GM12878 (cell line): ENCODE results near the gene ZNF621. TPM values are rescaled to one million over a fixed set of nuclear protein-coding genes. Genes with fewer than 3 reads are reported as not detected.
A peak's percentile ranks its signal among the peaks of the same experiment; 100 is the strongest.

Experiments used
- ATAC-seq: fragments of 200-7000 bp; cut with Tn5 transposase; 3 replicates; pipeline ENCODE4 v1.9.1; 2020; ENCODE audit warnings: mild to moderate bottlenecking, moderate library complexity
- BruUV-seq: library from RNA; stranded (reverse); fragments of 400-500 nt; replicated peaks from 2 replicates; lab custom pipeline; 2021; lab: Mats Ljungman, UMichigan
- CTCF ChIA-PET: fragments of 300-600 bp; sonication (Branson Sonifier 250); formaldehyde crosslinking; extraction: SDS; loops from one replicate; lab custom pipeline; 2021; ENCODE audit warnings: inconsistent platforms; lab: Yijun Ruan, JAX
- POLR2A ChIA-PET: fragments of 350-600 bp; formaldehyde crosslinking; extraction: SDS; loops from one replicate; lab custom pipeline; 2021; ENCODE audit warnings: inconsistent platforms; lab: Charles Lee
- RAD21 ChIA-PET: fragments of 300-600 bp; sonication (Branson Sonifier 250); formaldehyde crosslinking; loops from one replicate; lab custom pipeline; 2023; ENCODE audit warnings: antibody characterized with exemption; ENCODE audit not compliant: unreplicated experiment; lab: Charles Lee
- SMC1A ChIA-PET: fragments of 300-600 bp; sonication (Branson Sonifier 250); formaldehyde crosslinking; loops from one replicate; lab custom pipeline; 2023; ENCODE audit not compliant: unreplicated experiment, uncharacterized antibody; lab: Charles Lee
- DNase-seq: peaks from one replicate; pipeline ENCODE4 v3.0.0-alpha.2; 2011; ENCODE audit warnings: low read depth, low spot score
- FAIRE-seq: peaks from 3 replicates; lab custom pipeline; 2011; peaks lifted over from hg19 to GRCh38; lab: Jason Lieb, UNC
- H2AFZ ChIP-seq: 2 replicates; pipeline ENCODE4 v1.6.0; 2011; ENCODE audit warnings: low read depth, low read length, control low read depth; ENCODE audit not compliant: control insufficient read depth
- H3K27ac ChIP-seq: 2 replicates; pipeline ENCODE4 v1.5.1; 2011; ENCODE audit warnings: control low read depth; ENCODE audit not compliant: control insufficient read depth, insufficient read depth
- H3K27me3 ChIP-seq, 2 experiments: replicated peaks in 1 of 2; 2 replicates each; pipeline versions ENCODE4 v1.6.0 to v1.6.1; 2011; ENCODE audit warnings: low read length in 1 of 2; ENCODE audit not compliant: control insufficient read depth in 2 of 2, insufficient read depth in 2 of 2
- H3K36me3 ChIP-seq, 2 experiments: 2 replicates each; pipeline ENCODE4 v1.5.1; 2011; ENCODE audit warnings: low read length in 1 of 2; ENCODE audit not compliant: control insufficient read depth in 2 of 2, insufficient read depth in 2 of 2
- H3K4me1 ChIP-seq: 2 replicates; pipeline ENCODE4 v1.6.1; 2011; ENCODE audit warnings: mild to moderate bottlenecking, low read length, moderate library complexity, mixed read lengths; ENCODE audit not compliant: control insufficient read depth, insufficient read depth
- H3K4me2 ChIP-seq: 2 replicates; pipeline ENCODE4 v1.6.0; 2011; ENCODE audit warnings: control low read depth; ENCODE audit not compliant: control insufficient read depth, insufficient read depth
- H3K4me3 ChIP-seq: fragments of 200-600 bp; sonication (generic); 2 replicates; pipeline ENCODE4 v1.5.1; 2016
- H3K79me2 ChIP-seq: 2 replicates; pipeline ENCODE4 v1.6.0; 2011; ENCODE audit warnings: low read length; ENCODE audit not compliant: control insufficient read depth, insufficient read depth
- H3K9ac ChIP-seq: 2 replicates; pipeline ENCODE4 v1.8.0; 2011; ENCODE audit warnings: low read length, control low read depth, mixed read lengths; ENCODE audit not compliant: control insufficient read depth, insufficient read depth
- H3K9me3 ChIP-seq: replicated peaks from 3 replicates; pipeline ENCODE4 v1.5.1; 2011; ENCODE audit warnings: mild to moderate bottlenecking, low read length; ENCODE audit not compliant: control insufficient read depth, insufficient read depth
- H4K20me1 ChIP-seq: 2 replicates; pipeline ENCODE4 v1.6.0; 2011; ENCODE audit not compliant: control insufficient read depth, insufficient read depth
- BRCA1 ChIP-seq: IDR thresholded peaks from 2 replicates; pipeline ENCODE4 v1.6.1; 2011; ENCODE audit warnings: low read depth, low read length, improper control_type of control experiment
- HDAC2 ChIP-seq: fragments of 200-600 bp; sonication (generic); IDR thresholded peaks from 2 replicates; pipeline ENCODE4 v1.6.1; 2017
- IKZF1 ChIP-seq: fragments of 450-650 bp; conservative IDR thresholded peaks from 2 replicates; pipeline ENCODE4 v1.6.1; 2017; ENCODE audit warnings: antibody characterized with exemption, mild to moderate bottlenecking
- MYB ChIP-seq: fragments of 150-350 bp; IDR thresholded peaks from 2 replicates; pipeline ENCODE4 v1.6.1; 2014; ENCODE audit warnings: mild to moderate bottlenecking, low read depth, low read length, borderline replicate concordance
- POU2F2 ChIP-seq: IDR thresholded peaks from 3 replicates; pipeline ENCODE4 v1.6.1; 2011; ENCODE audit warnings: low read depth, mild to moderate bottlenecking, low read length, borderline replicate concordance
- RB1 ChIP-seq: fragments of 450-650 bp; formaldehyde crosslinking; IDR thresholded peaks from 2 replicates; pipeline ENCODE4 v1.6.1; 2017; ENCODE audit warnings: mild to moderate bottlenecking, borderline replicate concordance
- RCOR1 ChIP-seq: conservative IDR thresholded peaks from 2 replicates; pipeline ENCODE4 v1.6.1; 2012; ENCODE audit warnings: low read depth, low read length, improper control_type of control experiment
- RELA ChIP-seq: fragments of 450-650 bp; IDR thresholded peaks from 2 replicates; pipeline ENCODE4 v1.8.0; 2014; ENCODE audit warnings: borderline replicate concordance; ENCODE audit not compliant: partially characterized antibody
- SIX5 ChIP-seq: IDR thresholded peaks from 2 replicates; pipeline ENCODE4 v1.6.1; 2011; ENCODE audit warnings: mild to moderate bottlenecking, low read depth, low read length, moderate library complexity; ENCODE audit not compliant: severe bottlenecking
- SMC3 ChIP-seq: IDR thresholded peaks from 2 replicates; pipeline ENCODE4 v1.6.1; 2011; ENCODE audit warnings: low read length, improper control_type of control experiment, borderline replicate concordance
- ZBTB4 ChIP-seq: fragments of 450-650 bp; formaldehyde crosslinking; IDR thresholded peaks from 2 replicates; pipeline ENCODE4 v1.4.0; 2022; ENCODE audit warnings: mild to moderate bottlenecking, moderate library complexity
- WGBS: methylation state at CpG from one replicate; pipeline ENCODE4 v1.1.6; 2016; ENCODE audit warnings: low lambda C conversion rate; ENCODE audit not compliant: insufficient replicate concordance, insufficient coverage; ENCODE audit errors: missing lambda C conversion rate; 5-methylcytosine and 5-hydroxymethylcytosine counted together
- in situ Hi-C: fragments of 300-500 bp; cut with MboI; formaldehyde crosslinking; loops from 9 replicates; pipeline ENCODE4 v1.14.3; 2018; ENCODE audit warnings: mixed read lengths
- intact Hi-C: fragments of 100-400 bp; cut with micrococcal nuclease; formaldehyde crosslinking; loops from one replicate; pipeline ENCODE4 v1.14.2; 2022; ENCODE audit not compliant: unreplicated experiment
- polyA plus RNA-seq, 11 experiments: library from polyadenylated mRNA; depleted of rRNA in 4 of 11; unstranded in 6 of 11; stranded (reverse) in 5 of 11; fragments of >200 nt; fragmentation: Nextera tagmentation in 4 of 11; fragmentation: Illumina TruSeq in 1 of 11; extraction: Ambion mirVana in 4 of 11; extraction: Trizol in 1 of 11; gene quantifications; 1 replicate in 1 of 11; 2 replicates in 10 of 11; pipeline versions ENCODE4 v1.2.1 to v1.2.3, GENCODE V29; 2011 to 2016; ENCODE audit warnings: inconsistent platforms in 2 of 11, missing spikeins in 2 of 11, low read depth in 1 of 11
- total RNA-seq, 4 experiments: library from RNA; depleted of rRNA in 3 of 4; stranded (reverse); fragments of >200 nt in 3 of 4; fragmentation: Illumina TruSeq in 1 of 4; extraction: Trizol in 1 of 4; gene quantifications; 2 replicates each; pipeline versions ENCODE4 v1.2.1 to v1.2.3, GENCODE V29; 2013 to 2021
- TF ChIP-seq, protein P1 (sequence below), 3 experiments: IDR thresholded peaks in 2 of 3; conservative IDR thresholded peaks in 1 of 3; 2 replicates each; pipeline ENCODE4 v1.5.1; 2011; ENCODE audit warnings: low read depth in 3 of 3, low read length in 3 of 3, mild to moderate bottlenecking in 3 of 3, control low read depth in 2 of 3, moderate library complexity in 2 of 3, inconsistent platforms in 1 of 3, mixed read lengths in 1 of 3; ENCODE audit not compliant: control insufficient read depth in 2 of 3, insufficient read depth in 1 of 3; ENCODE audit errors: extremely low read depth in 1 of 3
- TF ChIP-seq, protein P2 (sequence below): fragments of 450-650 bp; IDR thresholded peaks from 2 replicates; pipeline ENCODE4 v1.6.1; 2017; ENCODE audit warnings: borderline replicate concordance
- TF ChIP-seq, protein P3 (sequence below): fragments of 450-650 bp; IDR thresholded peaks from 2 replicates; pipeline ENCODE4 v1.6.1; 2017; ENCODE audit warnings: mild to moderate bottlenecking, low read depth, inconsistent platforms; ENCODE audit not compliant: poor library complexity, severe bottlenecking

The ZNF621 gene
- total and polyA plus RNA-seq, 10 of the 15 experiments (the other 5 are each of a cell fraction or from before 2014, with no cell fraction given), result 2.9 to 26.3 (median 11.9) TPM

DNA sequence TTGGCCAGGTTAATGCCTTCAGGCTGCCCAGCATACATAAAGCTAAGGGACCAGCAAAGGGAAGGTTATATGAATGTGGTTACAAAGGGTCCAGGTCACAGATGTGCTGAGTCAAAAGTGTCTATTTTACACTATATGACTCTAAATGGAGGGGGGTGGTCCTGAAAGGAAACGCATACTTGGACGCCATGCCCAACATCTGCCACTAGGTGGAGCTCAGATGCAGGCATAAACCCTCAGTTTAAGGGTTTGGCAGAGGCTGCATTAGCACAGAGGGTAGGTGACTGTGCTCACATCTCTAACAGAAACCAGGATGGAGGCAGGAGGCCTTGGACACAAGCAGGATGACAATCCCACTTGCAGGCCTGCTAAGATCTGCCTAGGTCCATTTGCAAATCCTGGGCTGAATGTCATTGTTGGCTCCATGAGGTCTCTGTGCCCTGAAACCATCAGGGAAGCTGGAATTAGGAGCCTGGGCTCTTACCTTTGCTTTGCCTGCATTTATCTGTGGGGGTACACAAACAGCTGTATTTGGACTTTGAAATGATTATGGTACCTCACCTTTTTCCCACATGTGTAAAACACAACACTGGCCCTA, 55.8 kb downstream of the ZNF621 start:
- Histone ChIP-seq H2AFZ (no peak overlapping the region), H3K27me3 (no peaks in the 10 kb centered on the region; a peak in 2 of 4 replicates), H4K20me1 (no peaks in the 10 kb centered on the region), H3K9me3 (no peaks in the 10 kb centered on the region), H3K79me2 (no peaks in the 10 kb centered on the region), H3K4me2 (no peak overlapping the region), H3K4me3 (no peak overlapping the region), H3K36me3 (no peaks in the 10 kb centered on the region), H3K9ac (no peak overlapping the region), H3K27ac (no peak overlapping the region), H3K4me1 (no peaks in the 10 kb centered on the region)
- peak; percentile 77 for FAIRE-seq
- in situ Hi-C loops (loop anchor here (5.0 to 25.0 kb wide), 3 partner anchors 253 to 1532 kb away; no protein-coding TSS in a partner anchor), intact Hi-C loops (loop anchor here (1.0 to 10.0 kb wide), 5 partner anchors 134 to 1301 kb away; no protein-coding TSS in a partner anchor)
- 0% methylated on average over 2 of the region's 2 CpGs for WGBS
- peak; percentile 85 for ATAC-seq
- SMC1A ChIA-PET, result interaction anchor here (0.6 to 1.9 kb wide), 9 partner anchors 12 to 1295 kb away, joined by 3 to 6 read pairs (median 3); no protein-coding TSS in a partner anchor
- CTCF ChIA-PET, result interaction anchor here (0.9 to 9.1 kb wide), 17 partner anchors 9 to 1302 kb away, joined by 3 to 103 read pairs (median 4); no protein-coding TSS in a partner anchor
- BruUV-seq, result no TSS peak
- POLR2A ChIA-PET, result no interaction called here
- DNase-seq, result no peak
- RAD21 ChIA-PET, result interaction anchor here (0.6 to 1.3 kb wide), 3 partner anchors 444 to 1300 kb away, joined by 3 to 6 read pairs (median 4); no protein-coding TSS in a partner anchor
- peak; percentile 13; the same call in 1 of the 3 replicates for TF ChIP-seq POU2F2
- TF ChIP-seq MYB, result no peak
- no peak for TF ChIP-seq HDAC2
- no peak for TF ChIP-seq RELA
- no peak for TF ChIP-seq RCOR1
- TF ChIP-seq, protein P1, sequence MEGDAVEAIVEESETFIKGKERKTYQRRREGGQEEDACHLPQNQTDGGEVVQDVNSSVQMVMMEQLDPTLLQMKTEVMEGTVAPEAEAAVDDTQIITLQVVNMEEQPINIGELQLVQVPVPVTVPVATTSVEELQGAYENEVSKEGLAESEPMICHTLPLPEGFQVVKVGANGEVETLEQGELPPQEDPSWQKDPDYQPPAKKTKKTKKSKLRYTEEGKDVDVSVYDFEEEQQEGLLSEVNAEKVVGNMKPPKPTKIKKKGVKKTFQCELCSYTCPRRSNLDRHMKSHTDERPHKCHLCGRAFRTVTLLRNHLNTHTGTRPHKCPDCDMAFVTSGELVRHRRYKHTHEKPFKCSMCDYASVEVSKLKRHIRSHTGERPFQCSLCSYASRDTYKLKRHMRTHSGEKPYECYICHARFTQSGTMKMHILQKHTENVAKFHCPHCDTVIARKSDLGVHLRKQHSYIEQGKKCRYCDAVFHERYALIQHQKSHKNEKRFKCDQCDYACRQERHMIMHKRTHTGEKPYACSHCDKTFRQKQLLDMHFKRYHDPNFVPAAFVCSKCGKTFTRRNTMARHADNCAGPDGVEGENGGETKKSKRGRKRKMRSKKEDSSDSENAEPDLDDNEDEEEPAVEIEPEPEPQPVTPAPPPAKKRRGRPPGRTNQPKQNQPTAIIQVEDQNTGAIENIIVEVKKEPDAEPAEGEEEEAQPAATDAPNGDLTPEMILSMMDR (IDR thresholded peaks at IDR 0.05 in 2 of 3, conservative IDR thresholded peaks at IDR 0.05 in 1 of 3; ENCODE audit: control insufficient read depth in 2 of 3, extremely low read depth in 1 of 3, insufficient read depth in 1 of 3, low read depth in 3 of 3, low read length in 3 of 3), result peak; percentile 91 to 96 (median 93); a peak in 5 of 6 replicates
- TF ChIP-seq SMC3, result peak; percentile 93
- no peak for TF ChIP-seq SIX5
- no peak for TF ChIP-seq ZBTB4 (CRISPR knock-in tag)
- TF ChIP-seq, protein P2, sequence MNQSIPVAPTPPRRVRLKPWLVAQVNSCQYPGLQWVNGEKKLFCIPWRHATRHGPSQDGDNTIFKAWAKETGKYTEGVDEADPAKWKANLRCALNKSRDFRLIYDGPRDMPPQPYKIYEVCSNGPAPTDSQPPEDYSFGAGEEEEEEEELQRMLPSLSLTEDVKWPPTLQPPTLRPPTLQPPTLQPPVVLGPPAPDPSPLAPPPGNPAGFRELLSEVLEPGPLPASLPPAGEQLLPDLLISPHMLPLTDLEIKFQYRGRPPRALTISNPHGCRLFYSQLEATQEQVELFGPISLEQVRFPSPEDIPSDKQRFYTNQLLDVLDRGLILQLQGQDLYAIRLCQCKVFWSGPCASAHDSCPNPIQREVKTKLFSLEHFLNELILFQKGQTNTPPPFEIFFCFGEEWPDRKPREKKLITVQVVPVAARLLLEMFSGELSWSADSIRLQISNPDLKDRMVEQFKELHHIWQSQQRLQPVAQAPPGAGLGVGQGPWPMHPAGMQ, result no peak
- no peak for TF ChIP-seq RB1
- no peak for TF ChIP-seq IKZF1
- TF ChIP-seq, protein P3, sequence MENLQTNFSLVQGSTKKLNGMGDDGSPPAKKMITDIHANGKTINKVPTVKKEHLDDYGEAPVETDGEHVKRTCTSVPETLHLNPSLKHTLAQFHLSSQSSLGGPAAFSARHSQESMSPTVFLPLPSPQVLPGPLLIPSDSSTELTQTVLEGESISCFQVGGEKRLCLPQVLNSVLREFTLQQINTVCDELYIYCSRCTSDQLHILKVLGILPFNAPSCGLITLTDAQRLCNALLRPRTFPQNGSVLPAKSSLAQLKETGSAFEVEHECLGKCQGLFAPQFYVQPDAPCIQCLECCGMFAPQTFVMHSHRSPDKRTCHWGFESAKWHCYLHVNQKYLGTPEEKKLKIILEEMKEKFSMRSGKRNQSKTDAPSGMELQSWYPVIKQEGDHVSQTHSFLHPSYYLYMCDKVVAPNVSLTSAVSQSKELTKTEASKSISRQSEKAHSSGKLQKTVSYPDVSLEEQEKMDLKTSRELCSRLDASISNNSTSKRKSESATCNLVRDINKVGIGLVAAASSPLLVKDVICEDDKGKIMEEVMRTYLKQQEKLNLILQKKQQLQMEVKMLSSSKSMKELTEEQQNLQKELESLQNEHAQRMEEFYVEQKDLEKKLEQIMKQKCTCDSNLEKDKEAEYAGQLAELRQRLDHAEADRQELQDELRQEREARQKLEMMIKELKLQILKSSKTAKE, result no peak
- no peak for TF ChIP-seq BRCA1
